OCI-LY7 (cell line): ENCODE measurements around the gene AQP12A.
"Not testable (repeated sequence)": the region's sequence is repeated elsewhere in the genome, so short reads cannot be mapped to it uniquely, and the experiment has no call there.

Experiments
- EZH2phosphoT487 ChIP-seq: fragments of 200-600 bp; sonication (generic); IDR thresholded peaks from 2 replicates; pipeline ENCODE4 v1.6.1; 2018; ENCODE audit warnings: low read depth, borderline replicate concordance, mild to moderate bottlenecking, mixed run types, antibody characterized with exemption, low read length, moderate library complexity, mixed read lengths
- TF ChIP-seq, protein P1 (sequence below): fragments of 200-600 bp; sonication (generic); conservative IDR thresholded peaks from 2 replicates; pipeline ENCODE4 v1.5.1; 2014; ENCODE audit warnings: mild to moderate bottlenecking, antibody characterized with exemption, low read length, moderate library complexity, mixed read lengths

- TF ChIP-seq, protein P1, sequence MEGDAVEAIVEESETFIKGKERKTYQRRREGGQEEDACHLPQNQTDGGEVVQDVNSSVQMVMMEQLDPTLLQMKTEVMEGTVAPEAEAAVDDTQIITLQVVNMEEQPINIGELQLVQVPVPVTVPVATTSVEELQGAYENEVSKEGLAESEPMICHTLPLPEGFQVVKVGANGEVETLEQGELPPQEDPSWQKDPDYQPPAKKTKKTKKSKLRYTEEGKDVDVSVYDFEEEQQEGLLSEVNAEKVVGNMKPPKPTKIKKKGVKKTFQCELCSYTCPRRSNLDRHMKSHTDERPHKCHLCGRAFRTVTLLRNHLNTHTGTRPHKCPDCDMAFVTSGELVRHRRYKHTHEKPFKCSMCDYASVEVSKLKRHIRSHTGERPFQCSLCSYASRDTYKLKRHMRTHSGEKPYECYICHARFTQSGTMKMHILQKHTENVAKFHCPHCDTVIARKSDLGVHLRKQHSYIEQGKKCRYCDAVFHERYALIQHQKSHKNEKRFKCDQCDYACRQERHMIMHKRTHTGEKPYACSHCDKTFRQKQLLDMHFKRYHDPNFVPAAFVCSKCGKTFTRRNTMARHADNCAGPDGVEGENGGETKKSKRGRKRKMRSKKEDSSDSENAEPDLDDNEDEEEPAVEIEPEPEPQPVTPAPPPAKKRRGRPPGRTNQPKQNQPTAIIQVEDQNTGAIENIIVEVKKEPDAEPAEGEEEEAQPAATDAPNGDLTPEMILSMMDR = not testable (repeated sequence)
- TF ChIP-seq EZH2phosphoT487 = not testable (repeated sequence)
These were observed at the start of gene AQP12A for GRCh38 chr2:240691631-240692420.
